Fibroblast of peridontal ligament (primary cell): ENCODE data around the gene GPR173.

ENCODE experiments used
- DNase-seq: peaks from one replicate; pipeline ENCODE4 v3.0.0-alpha.2; 2010; ENCODE audit errors: extremely low read depth

Gene GPR173

DNA sequence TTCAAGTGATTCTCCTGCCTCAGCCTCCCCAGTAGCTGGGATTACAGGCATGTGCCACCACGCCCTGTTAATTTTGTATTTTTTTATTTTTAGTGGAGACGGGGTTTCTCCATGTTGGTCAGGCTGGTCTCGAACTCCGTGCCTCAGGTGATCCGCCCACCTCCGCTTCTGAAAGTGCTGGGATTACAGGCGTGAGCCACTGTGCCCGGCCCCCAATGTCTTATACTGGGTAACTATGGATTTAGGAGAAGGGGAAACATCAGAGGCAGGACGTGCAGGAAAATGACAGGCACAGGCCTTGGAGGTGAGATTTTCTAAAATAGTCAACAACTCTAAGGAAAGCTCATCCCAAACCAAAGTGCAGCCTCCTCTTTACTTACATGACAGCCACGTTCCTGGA, 22.5 kb downstream of the GPR173 start:
- no peak for DNase-seq

- peak; percentile 57 for DNase-seq
Observed at GRCh38 chrX:53071604-53072417, 23.2 kb downstream of the GPR173 start.

GRCh38 chrX:53072418-53073114, 24.0 kb downstream of the GPR173 start:
- DNase-seq, result no peak

GRCh38 chrX:53073115-53073586, 24.6 kb downstream of the GPR173 start:
- DNase-seq, result no peak

GRCh38 chrX:53075011-53075410, 26.4 kb downstream of the GPR173 start:
- DNase-seq, result no peak

DNA sequence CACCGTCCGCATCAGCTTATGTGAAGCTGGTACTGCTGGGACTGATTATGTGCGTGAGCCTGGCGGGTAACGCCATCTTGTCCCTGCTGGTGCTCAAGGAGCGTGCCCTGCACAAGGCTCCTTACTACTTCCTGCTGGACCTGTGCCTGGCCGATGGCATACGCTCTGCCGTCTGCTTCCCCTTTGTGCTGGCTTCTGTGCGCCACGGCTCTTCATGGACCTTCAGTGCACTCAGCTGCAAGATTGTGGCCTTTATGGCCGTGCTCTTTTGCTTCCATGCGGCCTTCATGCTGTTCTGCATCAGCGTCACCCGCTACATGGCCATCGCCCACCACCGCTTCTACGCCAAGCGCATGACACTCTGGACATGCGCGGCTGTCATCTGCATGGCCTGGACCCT, 28.1 kb downstream of the GPR173 start:
- no peak for DNase-seq

GRCh38 chrX:53077207-53078197, 28.9 kb downstream of the GPR173 start:
- no peak for DNase-seq

- DNase-seq, result no peak
Observed at GRCh38 chrX:53078943-53079342, 30.4 kb downstream of the GPR173 start.

- peak; percentile 35 for DNase-seq
Observed at GRCh38 chrX:53080628-53081580, 32.3 kb downstream of the GPR173 start.

DNA sequence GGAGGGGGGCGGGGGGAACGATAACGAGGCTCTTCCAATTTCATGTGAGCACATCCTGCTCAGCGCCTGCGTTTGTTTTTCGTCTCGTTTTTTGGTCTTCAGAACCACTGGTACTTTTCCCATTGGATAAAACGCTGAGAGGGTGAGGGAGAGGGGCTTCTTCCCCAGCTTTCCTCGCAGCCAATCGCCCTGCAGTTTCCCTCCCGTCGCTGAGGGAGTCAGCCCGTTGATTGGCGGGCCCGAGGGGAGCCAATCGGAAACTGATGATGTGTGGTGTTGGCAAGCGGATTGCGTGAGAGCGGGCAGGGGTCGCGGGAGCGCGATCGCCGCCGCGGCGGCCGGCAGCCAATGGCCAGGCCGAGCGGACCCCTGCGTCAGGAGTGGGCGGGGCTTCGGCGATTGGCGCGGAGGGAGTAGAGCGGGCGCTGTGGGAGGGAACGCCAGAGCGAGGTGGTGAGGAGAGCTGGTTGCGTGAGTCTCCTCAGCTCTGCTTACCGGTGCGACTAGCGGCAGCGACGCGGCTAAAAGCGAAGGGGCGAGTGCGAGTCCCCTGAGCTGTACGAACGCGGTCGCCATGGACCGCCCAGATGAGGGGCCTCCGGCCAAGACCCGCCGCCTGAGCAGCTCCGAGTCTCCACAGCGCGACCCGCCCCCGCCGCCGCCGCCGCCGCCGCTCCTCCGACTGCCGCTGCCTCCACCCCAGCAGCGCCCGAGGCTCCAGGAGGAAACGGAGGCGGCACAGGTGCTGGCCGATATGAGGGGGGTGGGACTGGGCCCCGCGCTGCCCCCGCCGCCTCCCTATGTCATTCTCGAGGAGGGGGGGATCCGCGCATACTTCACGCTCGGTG, 33.6 kb downstream of the GPR173 start, which contains the start of gene TSPYL2:
TSPYL2 (plus strand) TSS at position 443 of the 848 bp plus-strand sequence; CDS start at position 575, 132 bp downstream.
- peak; percentile 95 for DNase-seq

GRCh38 chrX:53082773-53083616, 34.4 kb downstream of the GPR173 start:
- DNase-seq, result no peak

- no peak for DNase-seq
Observed at GRCh38 chrX:53084043-53084570, 35.5 kb downstream of the GPR173 start.

DNA sequence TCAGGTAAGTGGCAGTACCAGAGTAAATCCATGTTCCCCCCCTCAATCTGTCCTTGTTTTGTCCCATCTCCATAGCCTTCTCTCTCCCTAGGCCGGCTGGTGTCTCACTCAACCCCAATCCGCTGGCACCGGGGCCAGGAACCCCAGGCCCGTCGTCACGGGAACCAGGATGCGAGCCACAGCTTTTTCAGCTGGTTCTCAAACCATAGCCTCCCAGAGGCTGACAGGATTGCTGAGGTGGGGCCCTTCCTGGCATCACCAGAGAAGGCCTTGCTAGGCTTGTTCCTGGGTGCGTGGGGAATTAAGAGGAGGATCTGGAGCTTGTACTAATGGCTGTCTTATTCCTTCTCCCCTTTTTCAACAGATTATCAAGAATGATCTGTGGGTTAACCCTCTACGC, 36.3 kb downstream of the GPR173 start:
- DNase-seq, result no peak

DNA sequence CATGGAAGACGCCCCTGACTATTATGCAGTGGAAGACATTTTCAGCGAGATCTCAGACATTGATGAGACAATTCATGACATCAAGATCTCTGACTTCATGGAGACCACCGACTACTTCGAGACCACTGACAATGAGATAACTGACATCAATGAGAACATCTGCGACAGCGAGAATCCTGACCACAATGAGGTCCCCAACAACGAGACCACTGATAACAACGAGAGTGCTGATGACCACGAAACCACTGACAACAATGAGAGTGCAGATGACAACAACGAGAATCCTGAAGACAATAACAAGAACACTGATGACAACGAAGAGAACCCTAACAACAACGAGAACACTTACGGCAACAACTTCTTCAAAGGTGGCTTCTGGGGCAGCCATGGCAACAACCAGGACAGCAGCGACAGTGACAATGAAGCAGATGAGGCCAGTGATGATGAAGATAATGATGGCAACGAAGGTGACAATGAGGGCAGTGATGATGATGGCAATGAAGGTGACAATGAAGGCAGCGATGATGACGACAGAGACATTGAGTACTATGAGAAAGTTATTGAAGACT, 37.2 kb downstream of the GPR173 start:
- DNase-seq, result no peak

DNA sequence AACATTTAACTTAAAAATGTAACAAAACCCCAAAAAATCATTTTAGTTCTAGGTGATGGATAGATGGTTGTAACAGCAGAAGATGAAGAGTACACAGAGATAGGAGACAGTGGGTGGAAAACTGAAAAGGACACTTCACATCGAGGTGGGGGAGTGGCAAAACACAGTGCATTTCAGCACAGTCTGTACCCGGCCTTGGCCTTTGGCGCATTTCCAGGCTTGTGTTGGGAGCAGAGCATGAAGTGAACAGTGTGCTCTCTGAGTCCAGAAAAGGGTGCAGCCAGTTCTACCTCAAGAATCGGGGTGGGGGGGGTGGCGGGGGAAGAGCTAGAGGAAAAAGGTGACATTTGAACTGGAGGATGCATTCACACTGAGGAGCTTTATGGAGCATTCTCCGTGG, 37.9 kb downstream of the GPR173 start:
- DNase-seq, result no peak

DNA sequence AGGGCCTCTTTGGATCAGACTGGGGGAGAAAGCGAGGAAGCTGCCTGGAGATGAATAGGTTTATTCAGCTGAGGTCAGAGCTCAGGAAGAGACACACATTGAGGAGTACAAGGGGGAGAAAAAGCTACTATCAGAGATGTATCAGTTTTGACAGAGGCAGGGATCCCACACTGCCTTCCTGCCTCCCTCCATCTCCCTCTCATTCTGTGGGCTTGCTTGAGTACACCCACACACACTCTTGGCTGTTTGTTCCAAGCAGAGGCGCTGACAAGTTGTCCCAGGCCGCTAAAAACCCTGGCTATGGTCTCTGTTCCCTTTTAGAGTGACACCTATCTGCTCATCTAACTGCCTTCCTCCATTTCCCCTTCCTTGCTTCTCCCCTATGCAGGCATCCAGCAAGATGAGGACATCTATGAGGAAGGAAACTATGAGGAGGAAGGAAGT, 38.8 kb downstream of the GPR173 start:
- DNase-seq, result no peak

- peak; percentile 66 for DNase-seq
Observed at GRCh38 chrX:53088136-53088974, 39.8 kb downstream of the GPR173 start.
